GM21786 (cell line): Measurements from ENCODE around the gene HMCN2.

Experiments used
- ATAC-seq: cut with Tn5 transposase; IDR thresholded peaks from one replicate; pipeline ENCODE4 v1.9.1; 2021; ENCODE audit not compliant: unreplicated experiment

HMCN2 gene

GRCh38 chr9:130478736-130479575, 213.4 kb downstream of the HMCN2 start:
- no peak for ATAC-seq

GRCh38 chr9:130479587-130479986, 214.0 kb downstream of the HMCN2 start:
- no peak for ATAC-seq

GRCh38 chr9:130480673-130481072, 215.1 kb downstream of the HMCN2 start:
- ATAC-seq: no peak

GRCh38 chr9:130482463-130482862, 216.9 kb downstream of the HMCN2 start:
- ATAC-seq: no peak

GRCh38 chr9:130483371-130483971, 217.9 kb downstream of the HMCN2 start:
- ATAC-seq: no peak
